Measurements from ENCODE around the gene SLC3A2.

Gene SLC3A2

DNA sequence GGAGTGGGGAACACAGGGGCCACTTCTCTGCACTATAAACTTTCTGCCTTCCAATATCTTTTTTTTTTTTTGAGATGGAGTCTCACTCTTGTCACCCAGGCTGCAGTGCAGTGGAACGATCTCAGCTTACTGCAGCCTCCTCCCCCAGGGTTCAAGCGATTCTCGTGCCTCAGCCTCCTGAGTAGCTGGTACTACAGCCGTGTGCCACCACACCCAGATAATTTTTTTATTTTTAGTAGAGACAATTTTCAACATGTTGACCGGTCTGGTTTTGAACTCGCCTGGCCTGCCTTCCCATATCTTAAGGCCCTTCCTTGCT is 1.7 kb downstream of the SLC3A2 start:
- no peak for DNase-seq

- DNase-seq, result no peak
These were observed 2.2 kb downstream of the SLC3A2 start for GRCh38 chr11:62882788-62883501.

- no peak for DNase-seq
These were observed 3.0 kb downstream of the SLC3A2 start for GRCh38 chr11:62883673-62884072.

- no peak for DNase-seq
These were observed 4.5 kb downstream of the SLC3A2 start for GRCh38 chr11:62885137-62885750.

GRCh38 chr11:62888406-62888805 is 7.7 kb downstream of the SLC3A2 start:
- DNase-seq, result no peak

- DNase-seq, result no peak
These were observed 8.4 kb downstream of the SLC3A2 start for GRCh38 chr11:62889126-62889483.

GRCh38 chr11:62889484-62890437 is 9.1 kb downstream of the SLC3A2 start:
- DNase-seq, result no peak

DNA sequence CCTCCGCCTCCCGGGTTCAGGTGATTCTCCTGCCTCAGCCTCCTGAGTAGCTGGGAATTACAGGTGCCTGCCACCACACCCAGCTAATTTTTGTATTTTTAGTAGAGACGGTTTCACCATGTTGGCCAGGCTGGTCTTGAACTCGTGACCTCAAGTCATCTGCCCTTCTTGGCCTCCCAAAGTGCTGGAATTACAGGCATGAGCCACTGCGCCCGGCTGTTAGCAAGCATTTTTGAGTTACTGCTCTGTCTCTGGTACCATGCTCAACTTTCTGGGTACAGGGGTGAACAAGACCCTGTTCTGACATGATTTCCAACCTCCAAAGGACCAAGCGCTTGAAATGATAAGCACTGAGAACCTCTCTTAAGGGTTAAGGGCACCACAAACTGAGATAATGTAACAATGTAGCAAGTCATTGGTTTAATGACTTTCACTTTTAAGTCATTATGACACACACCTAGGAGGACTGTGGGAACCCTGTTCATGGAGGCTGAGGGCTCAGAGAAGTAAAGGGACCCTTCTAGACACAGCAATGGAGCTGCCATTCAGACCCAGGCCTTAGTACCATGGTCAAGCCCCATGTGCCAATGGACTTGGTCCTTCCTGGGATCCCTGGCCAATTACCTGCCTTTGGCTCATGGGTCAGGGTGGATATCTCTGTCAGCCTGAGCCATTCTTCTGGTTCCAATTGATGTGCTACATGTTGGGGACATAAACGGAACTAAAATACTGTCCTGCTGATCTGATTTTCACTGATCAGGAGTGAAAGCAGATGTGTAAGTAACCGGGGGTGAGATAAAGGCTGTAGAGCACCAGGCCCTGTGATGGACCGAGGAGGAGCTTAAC is 11.6 kb downstream of the SLC3A2 start:
- DNase-seq, result no peak

DNA sequence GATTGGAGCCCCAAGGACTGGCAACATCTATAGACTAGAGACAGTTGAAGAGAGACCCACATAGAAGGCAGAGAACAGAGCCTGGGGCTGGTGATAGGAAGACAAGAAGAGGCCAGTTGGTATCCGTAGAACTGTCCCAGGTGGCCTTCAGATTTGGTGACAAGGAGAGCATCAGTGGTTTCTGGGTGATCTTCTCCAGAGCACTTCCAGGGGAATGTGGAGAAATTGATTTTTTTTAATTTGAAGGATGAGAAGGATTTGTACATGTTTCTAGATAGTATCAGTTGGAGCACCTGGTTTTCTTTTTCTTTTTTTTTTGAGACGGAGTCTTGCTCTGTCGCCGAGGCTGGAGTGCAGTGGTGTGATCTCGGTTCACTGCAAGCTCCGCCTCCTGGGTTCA is 14.8 kb downstream of the SLC3A2 start:
- DNase-seq, result no peak

- no peak for DNase-seq
These were observed 15.4 kb downstream of the SLC3A2 start for GRCh38 chr11:62896049-62896448.

DNA sequence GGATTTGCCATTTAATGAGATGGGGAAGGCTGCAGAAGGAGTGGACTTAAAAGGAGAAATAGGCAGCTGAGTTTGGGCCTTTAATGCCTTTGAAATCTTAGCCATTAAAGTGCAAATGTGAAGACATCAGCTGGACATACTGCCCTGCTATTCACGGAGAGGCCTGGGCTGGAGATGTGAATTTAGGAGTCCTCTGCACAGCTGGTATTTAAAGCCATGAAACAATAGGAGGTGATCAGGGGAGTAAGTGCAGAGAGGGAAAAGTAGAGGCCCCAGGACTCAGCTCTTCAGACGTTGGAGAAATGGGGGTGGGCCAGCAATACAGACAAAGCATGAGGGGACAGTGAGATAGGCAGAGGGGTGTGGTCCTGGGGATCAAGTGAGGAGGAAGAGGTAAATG is 16.6 kb downstream of the SLC3A2 start:
- DNase-seq, result no peak

DNA sequence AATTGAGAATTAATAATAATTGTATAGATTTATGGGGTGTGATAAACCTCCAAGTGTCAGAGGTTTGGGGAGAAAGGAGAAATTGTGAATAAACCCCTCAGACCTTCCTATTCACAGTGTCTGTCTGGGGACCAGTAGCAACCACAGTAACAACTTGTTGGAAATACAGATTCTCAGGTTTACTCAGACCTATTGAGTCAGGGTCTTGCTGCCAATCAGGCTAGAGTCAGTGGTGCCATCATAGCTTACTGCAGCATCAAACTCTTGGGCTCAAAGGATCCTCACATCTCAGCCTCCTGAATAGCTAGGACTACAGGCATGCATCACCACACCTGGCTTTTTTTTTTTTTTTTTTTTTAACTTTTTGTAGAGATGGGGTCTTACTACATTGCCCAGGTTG is 17.3 kb downstream of the SLC3A2 start:
- no peak for DNase-seq

GRCh38 chr11:62902932-62903331 is 22.2 kb downstream of the SLC3A2 start:
- no peak for DNase-seq

DNA sequence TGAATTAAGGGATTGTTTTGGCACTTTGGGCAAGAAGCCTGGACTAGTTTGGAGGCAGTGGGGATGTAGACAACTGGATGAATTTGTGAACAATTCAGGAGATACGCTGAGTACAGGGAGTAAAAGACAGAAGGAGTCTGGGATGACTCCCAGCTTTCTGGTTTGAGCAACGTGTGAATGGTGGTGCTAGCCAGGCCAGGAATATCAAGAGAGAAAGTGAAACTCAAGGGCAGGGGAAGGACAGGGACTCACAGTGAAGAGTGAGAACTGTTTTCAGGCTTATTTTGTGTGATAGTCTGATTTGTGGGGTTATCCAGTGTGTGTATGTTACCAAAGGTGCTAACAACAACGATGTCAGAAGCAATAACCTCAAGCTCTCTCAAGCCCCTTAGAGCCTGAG is 24.6 kb downstream of the SLC3A2 start:
- DNase-seq, result no peak

DNA sequence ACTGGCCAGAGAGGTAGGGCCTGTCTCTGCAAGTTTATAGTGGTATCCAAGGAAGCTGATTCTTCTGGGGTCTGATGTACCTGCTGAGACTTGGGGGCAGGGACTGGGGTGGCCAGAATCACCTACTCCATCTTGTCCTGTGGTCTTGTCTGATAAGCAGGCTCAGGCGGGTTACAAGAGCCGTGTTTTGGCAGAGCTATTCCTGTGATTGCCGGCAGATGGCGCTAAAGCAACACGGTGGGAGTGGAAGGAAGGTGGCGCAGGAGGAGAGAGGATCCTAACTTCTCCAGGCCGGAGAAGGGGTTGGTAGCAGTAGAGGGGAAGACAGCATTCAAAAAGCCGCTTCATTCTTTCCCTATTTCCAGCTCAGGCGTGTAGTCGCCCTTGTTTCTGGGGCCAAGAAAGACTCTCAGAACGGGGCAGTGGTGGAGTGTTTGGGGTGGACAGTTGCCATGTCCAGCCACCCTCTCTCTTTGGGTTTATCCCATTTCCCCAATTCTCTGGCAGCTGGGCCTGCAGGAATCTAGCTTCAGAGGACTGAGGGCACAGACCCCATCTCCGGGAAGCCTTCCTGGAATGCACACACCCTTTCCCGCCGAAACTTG is 25.3 kb downstream of the SLC3A2 start:
- DNase-seq, result peak; percentile 78

GRCh38 chr11:62908468-62909072 is 27.9 kb downstream of the SLC3A2 start:
- no peak for DNase-seq

GRCh38 chr11:62909107-62909894 is 28.6 kb downstream of the SLC3A2 start:
- DNase-seq, result peak; percentile 20

DNA sequence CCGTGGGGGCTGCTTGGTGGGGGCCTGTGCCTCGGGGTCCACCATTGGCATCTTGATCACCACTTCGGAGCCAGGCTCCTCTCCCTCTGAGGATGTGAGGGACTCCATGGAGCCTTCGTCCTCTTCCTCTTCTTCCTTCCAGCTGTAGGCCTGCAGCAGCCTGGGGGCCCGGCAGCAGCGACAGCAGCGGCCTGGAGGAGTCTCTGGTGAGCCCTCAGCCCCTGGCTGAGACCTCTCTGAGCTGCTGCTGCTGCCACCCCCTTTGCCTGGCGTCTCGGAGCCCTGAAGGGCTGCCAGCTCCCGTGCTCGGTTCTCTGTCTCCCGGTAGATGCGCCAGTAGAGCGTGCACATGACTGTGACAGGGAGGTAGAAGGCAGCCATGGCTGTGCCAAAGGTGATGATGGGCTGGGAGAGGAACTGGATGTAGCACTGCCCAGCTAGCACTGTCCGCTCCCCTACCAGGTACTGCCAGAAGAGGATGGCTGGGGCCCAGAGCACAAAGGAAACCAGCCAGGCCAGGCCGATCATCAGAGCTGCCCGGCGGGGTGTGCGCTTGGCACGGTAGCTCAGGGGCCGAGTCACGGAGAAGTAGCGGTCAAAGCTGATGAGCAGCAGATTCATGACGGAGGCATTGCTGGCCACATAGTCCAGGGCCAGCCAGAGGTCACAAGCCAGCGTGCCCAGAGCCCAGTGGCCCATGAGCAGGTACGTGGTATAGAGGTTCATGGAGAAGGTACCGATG is 29.6 kb downstream of the SLC3A2 start:
- no peak for DNase-seq

DNA sequence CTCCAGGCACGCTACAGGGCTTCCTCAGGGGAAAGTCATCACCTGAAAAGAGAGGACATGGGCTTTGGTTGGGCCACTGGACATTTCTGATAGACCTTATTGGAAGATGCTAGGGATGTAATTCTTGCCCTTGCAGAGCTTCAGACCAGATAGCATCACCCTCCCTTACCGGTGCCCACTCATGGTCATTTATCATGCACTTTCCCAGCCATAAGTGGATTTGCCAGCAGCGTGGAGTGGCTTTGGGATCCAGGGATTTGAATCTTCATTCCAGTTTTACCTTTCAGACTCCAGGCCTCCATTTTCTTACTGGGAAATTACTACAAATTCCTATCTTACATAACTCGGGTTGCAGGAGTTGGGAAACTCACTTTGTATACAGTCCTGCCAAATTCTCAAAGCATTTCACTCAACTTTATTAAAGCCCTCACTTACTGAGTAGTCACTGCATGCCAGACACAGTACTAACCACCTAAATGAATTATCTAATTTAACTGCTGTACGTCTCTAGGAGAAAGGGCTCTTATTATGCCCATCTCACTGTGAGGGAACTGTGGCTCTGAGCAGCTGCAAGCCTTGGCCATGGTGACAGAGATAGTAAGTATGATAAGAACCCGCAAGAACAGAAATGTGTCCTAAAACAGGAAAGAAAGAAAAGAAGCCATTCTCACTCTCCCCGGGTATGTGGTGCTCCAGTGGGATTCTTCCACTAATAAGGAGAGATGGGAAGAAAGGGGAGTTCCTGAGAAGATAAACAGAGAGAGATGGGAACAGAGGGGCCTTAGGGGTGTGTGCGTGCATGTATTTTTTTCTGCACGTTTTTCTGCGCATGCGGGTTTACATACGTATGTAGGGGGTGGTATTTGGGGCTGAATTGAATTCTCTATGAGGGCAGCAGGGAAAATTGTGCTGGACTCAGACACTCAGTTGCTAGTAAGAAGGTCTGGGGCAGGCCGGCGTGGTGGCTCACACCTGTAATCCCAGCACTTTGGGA is 30.7 kb downstream of the SLC3A2 start:
- no peak for DNase-seq
